ENCODE results near the gene FAM171A1.

Gene FAM171A1

GRCh38 chr10:15213461-15213861 lies 157.6 kb downstream of the FAM171A1 start:
- Histone ChIP-seq H3K4ac (ENCODE audit: low read depth, low read length) (no peak overlapping the region), H2BK5ac (ENCODE audit: low read depth, low read length, poor library complexity) (no peak overlapping the region), H3K14ac (ENCODE audit: low read length) (no peak overlapping the region), H3K23ac (ENCODE audit: low read length) (no peak overlapping the region), H3K9me3 (ENCODE audit: insufficient read depth, low read depth, low read length) (no peaks in the 10 kb centered on the region), H2AK5ac (ENCODE audit: low read length) (no peak overlapping the region), H4K91ac (ENCODE audit: low read depth, low read length) (no peak overlapping the region), H3K9ac (ENCODE audit: low read length) (no peak overlapping the region), H3K4me1 (ENCODE audit: control insufficient read depth in 1 of 2, insufficient read depth in 2 of 2, low read length in 2 of 2) (no peaks in the 10 kb centered on the region), H3K4me2 (ENCODE audit: low read length) (no peak overlapping the region), H3K27ac (ENCODE audit: low read depth, low read length) (no peak overlapping the region), H3K36me3 (ENCODE audit: control insufficient read depth in 1 of 2, insufficient read depth in 2 of 2, low read length in 2 of 2) (peaks cover 19 to 24% of the 10 kb centered on the region in 2 experiments), H2BK12ac (ENCODE audit: low read length) (no peak overlapping the region), H2AFZ (ENCODE audit: insufficient read depth, low read length, poor library complexity) (no peak overlapping the region), H4K12ac (ENCODE audit: low read depth, low read length) (no peak overlapping the region), H2BK120ac (ENCODE audit: insufficient read depth, low read length, poor library complexity) (no peak overlapping the region), H3K27me3 (ENCODE audit: insufficient read depth, low read length) (no peaks in the 10 kb centered on the region), H3K18ac (ENCODE audit: low read length) (no peak overlapping the region), H3K4me3 (ENCODE audit: low read depth, low read length) (no peak overlapping the region), H3K79me2 (ENCODE audit: control insufficient read depth, insufficient read depth, low read length, poor library complexity) (no peaks in the 10 kb centered on the region), H3K79me1 (ENCODE audit: low read length) (no peaks in the 10 kb centered on the region), H4K8ac (ENCODE audit: low read depth, low read length) (no peak overlapping the region)
- no peak for DNase-seq
- no CpG with 5 or more reads among the region's 18 CpGs for WGBS (ENCODE audit: extremely low coverage, insufficient coverage, insufficient read length)

- Histone ChIP-seq H2BK12ac (ENCODE audit: low read length) (no peak overlapping the region), H3K14ac (ENCODE audit: low read length) (no peak overlapping the region), H3K18ac (ENCODE audit: low read length) (no peak overlapping the region), H3K27me3 (ENCODE audit: insufficient read depth, low read length) (no peaks in the 10 kb centered on the region), H2AFZ (ENCODE audit: insufficient read depth, low read length, poor library complexity) (no peak overlapping the region), H3K4me2 (ENCODE audit: low read length) (no peak overlapping the region), H4K12ac (ENCODE audit: low read depth, low read length) (no peak overlapping the region), H3K4me1 (ENCODE audit: control insufficient read depth in 1 of 2, insufficient read depth in 2 of 2, low read length in 2 of 2) (peaks cover under 1% of the 10 kb centered on the region in 2 experiments), H2AK5ac (ENCODE audit: low read length) (no peak overlapping the region), H2BK120ac (ENCODE audit: insufficient read depth, low read length, poor library complexity) (no peak overlapping the region), H3K9ac (ENCODE audit: low read length) (no peak overlapping the region), H4K8ac (ENCODE audit: low read depth, low read length) (no peak overlapping the region), H3K4me3 (ENCODE audit: low read depth, low read length) (no peak overlapping the region), H3K4ac (ENCODE audit: low read depth, low read length) (no peak overlapping the region), H3K36me3 (ENCODE audit: control insufficient read depth in 1 of 2, insufficient read depth in 2 of 2, low read length in 2 of 2) (peaks cover 20 to 27% of the 10 kb centered on the region in 2 experiments), H3K79me1 (ENCODE audit: low read length) (no peaks in the 10 kb centered on the region), H2BK5ac (ENCODE audit: low read depth, low read length, poor library complexity) (no peak overlapping the region), H3K27ac (ENCODE audit: low read depth, low read length) (no peak overlapping the region), H3K23ac (ENCODE audit: low read length) (no peak overlapping the region), H3K9me3 (ENCODE audit: insufficient read depth, low read depth, low read length) (no peaks in the 10 kb centered on the region), H4K91ac (ENCODE audit: low read depth, low read length) (no peak overlapping the region), H3K79me2 (ENCODE audit: control insufficient read depth, insufficient read depth, low read length, poor library complexity) (no peaks in the 10 kb centered on the region)
- DNase-seq = no peak
- WGBS (ENCODE audit: extremely low coverage, insufficient coverage, insufficient read length) = no CpG with 5 or more reads among the region's 6 CpGs
These were observed 159.6 kb downstream of the FAM171A1 start for GRCh38 chr10:15211464-15211979.

- H3K4me3 ChIP-seq (ENCODE audit: low read depth, low read length) = no peak overlapping the region
- no peak overlapping the region for H3K18ac ChIP-seq (ENCODE audit: low read length)
- no peak for DNase-seq
- no peak overlapping the region for H3K4ac ChIP-seq (ENCODE audit: low read depth, low read length)
- peaks cover 20 to 30% of the 10 kb centered on the region in 2 experiments for H3K36me3 ChIP-seq (ENCODE audit: control insufficient read depth in 1 of 2, insufficient read depth in 2 of 2, low read length in 2 of 2)
- H2AK5ac ChIP-seq (ENCODE audit: low read length) = no peak overlapping the region
- H3K9ac ChIP-seq (ENCODE audit: low read length) = no peak overlapping the region
- no peaks in the 10 kb centered on the region for H3K27me3 ChIP-seq (ENCODE audit: insufficient read depth, low read length)
- WGBS (ENCODE audit: extremely low coverage, insufficient coverage, insufficient read length) = no CpG with 5 or more reads among the region's 8 CpGs
- H4K8ac ChIP-seq (ENCODE audit: low read depth, low read length) = no peak overlapping the region
- no peaks in the 10 kb centered on the region for H3K79me2 ChIP-seq (ENCODE audit: control insufficient read depth, insufficient read depth, low read length, poor library complexity)
- H3K14ac ChIP-seq (ENCODE audit: low read length) = no peak overlapping the region
- H2AFZ ChIP-seq (ENCODE audit: insufficient read depth, low read length, poor library complexity) = no peak overlapping the region
- no peak overlapping the region for H4K91ac ChIP-seq (ENCODE audit: low read depth, low read length)
- H2BK12ac ChIP-seq (ENCODE audit: low read length) = no peak overlapping the region
- H2BK120ac ChIP-seq (ENCODE audit: insufficient read depth, low read length, poor library complexity) = no peak overlapping the region
- no peak overlapping the region for H3K4me2 ChIP-seq (ENCODE audit: low read length)
- H3K9me3 ChIP-seq (ENCODE audit: insufficient read depth, low read depth, low read length) = no peaks in the 10 kb centered on the region
- H4K12ac ChIP-seq (ENCODE audit: low read depth, low read length) = no peak overlapping the region
- H3K79me1 ChIP-seq (ENCODE audit: low read length) = no peaks in the 10 kb centered on the region
- no peak overlapping the region for H2BK5ac ChIP-seq (ENCODE audit: low read depth, low read length, poor library complexity)
- no peak overlapping the region for H3K27ac ChIP-seq (ENCODE audit: low read depth, low read length)
- no peak overlapping the region for H3K23ac ChIP-seq (ENCODE audit: low read length)
- peaks cover 3% of the 10 kb centered on the region in 2 experiments for H3K4me1 ChIP-seq (ENCODE audit: control insufficient read depth in 1 of 2, insufficient read depth in 2 of 2, low read length in 2 of 2)
These were observed 160.6 kb downstream of the FAM171A1 start for GRCh38 chr10:15210521-15210920.

- Histone ChIP-seq H3K9ac (ENCODE audit: low read length) (no peak overlapping the region), H3K4me1 (ENCODE audit: control insufficient read depth in 1 of 2, insufficient read depth in 2 of 2, low read length in 2 of 2) (peaks cover 3% of the 10 kb centered on the region in 2 experiments), H3K4ac (ENCODE audit: low read depth, low read length) (no peak overlapping the region), H4K8ac (ENCODE audit: low read depth, low read length) (no peak overlapping the region), H3K36me3 (ENCODE audit: control insufficient read depth in 1 of 2, insufficient read depth in 2 of 2, low read length in 2 of 2) (peaks cover 20 to 30% of the 10 kb centered on the region in 2 experiments), H3K79me1 (ENCODE audit: low read length) (no peaks in the 10 kb centered on the region), H3K4me2 (ENCODE audit: low read length) (peak overlapping the region; percentile 5), H3K18ac (ENCODE audit: low read length) (no peak overlapping the region), H2AFZ (ENCODE audit: insufficient read depth, low read length, poor library complexity) (no peak overlapping the region), H2AK5ac (ENCODE audit: low read length) (no peak overlapping the region), H2BK12ac (ENCODE audit: low read length) (no peak overlapping the region), H3K27ac (ENCODE audit: low read depth, low read length) (no peak overlapping the region), H3K14ac (ENCODE audit: low read length) (no peak overlapping the region), H4K12ac (ENCODE audit: low read depth, low read length) (no peak overlapping the region), H2BK5ac (ENCODE audit: low read depth, low read length, poor library complexity) (no peak overlapping the region), H3K23ac (ENCODE audit: low read length) (no peak overlapping the region), H3K4me3 (ENCODE audit: low read depth, low read length) (no peak overlapping the region), H4K91ac (ENCODE audit: low read depth, low read length) (no peak overlapping the region), H3K79me2 (ENCODE audit: control insufficient read depth, insufficient read depth, low read length, poor library complexity) (no peaks in the 10 kb centered on the region), H2BK120ac (ENCODE audit: insufficient read depth, low read length, poor library complexity) (no peak overlapping the region), H3K9me3 (ENCODE audit: insufficient read depth, low read depth, low read length) (no peaks in the 10 kb centered on the region), H3K27me3 (ENCODE audit: insufficient read depth, low read length) (no peaks in the 10 kb centered on the region)
- WGBS (ENCODE audit: extremely low coverage, insufficient coverage, insufficient read length) = no CpG with 5 or more reads among the region's 14 CpGs
- peak; percentile 54 to 76 for DNase-seq
These were observed 161.1 kb downstream of the FAM171A1 start for GRCh38 chr10:15209827-15210509.

Measured in trophoblast cell (in vitro differentiated cells and primary cell).